Iris pigment epithelial cell (primary cell): ENCODE measurements around the gene TNFSF11.
"Not testable (repeated sequence)": the region's sequence is repeated elsewhere in the genome, so short reads cannot be mapped to it uniquely, and the experiment has no call there.

Source experiments
- DNase-seq: peaks from one replicate; pipeline ENCODE4 v3.0.0-alpha.2; 2011; ENCODE audit warnings: low read depth

Gene TNFSF11, protein sequence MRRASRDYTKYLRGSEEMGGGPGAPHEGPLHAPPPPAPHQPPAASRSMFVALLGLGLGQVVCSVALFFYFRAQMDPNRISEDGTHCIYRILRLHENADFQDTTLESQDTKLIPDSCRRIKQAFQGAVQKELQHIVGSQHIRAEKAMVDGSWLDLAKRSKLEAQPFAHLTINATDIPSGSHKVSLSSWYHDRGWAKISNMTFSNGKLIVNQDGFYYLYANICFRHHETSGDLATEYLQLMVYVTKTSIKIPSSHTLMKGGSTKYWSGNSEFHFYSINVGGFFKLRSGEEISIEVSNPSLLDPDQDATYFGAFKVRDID

DNA sequence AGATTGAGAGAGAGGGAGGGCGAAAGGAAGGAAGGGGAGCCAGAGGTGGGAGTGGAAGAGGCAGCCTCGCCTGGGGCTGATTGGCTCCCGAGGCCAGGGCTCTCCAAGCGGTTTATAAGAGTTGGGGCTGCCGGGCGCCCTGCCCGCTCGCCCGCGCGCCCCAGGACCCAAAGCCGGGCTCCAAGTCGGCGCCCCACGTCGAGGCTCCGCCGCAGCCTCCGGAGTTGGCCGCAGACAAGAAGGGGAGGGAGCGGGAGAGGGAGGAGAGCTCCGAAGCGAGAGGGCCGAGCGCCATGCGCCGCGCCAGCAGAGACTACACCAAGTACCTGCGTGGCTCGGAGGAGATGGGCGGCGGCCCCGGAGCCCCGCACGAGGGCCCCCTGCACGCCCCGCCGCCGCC is at the start of gene TNFSF11:
Gene TNFSF11 (plus strand): TSS at position 142 of the 400 bp plus-strand sequence. CDS start 152 bp downstream, at position 294.
- peak; percentile 29 for DNase-seq

DNA sequence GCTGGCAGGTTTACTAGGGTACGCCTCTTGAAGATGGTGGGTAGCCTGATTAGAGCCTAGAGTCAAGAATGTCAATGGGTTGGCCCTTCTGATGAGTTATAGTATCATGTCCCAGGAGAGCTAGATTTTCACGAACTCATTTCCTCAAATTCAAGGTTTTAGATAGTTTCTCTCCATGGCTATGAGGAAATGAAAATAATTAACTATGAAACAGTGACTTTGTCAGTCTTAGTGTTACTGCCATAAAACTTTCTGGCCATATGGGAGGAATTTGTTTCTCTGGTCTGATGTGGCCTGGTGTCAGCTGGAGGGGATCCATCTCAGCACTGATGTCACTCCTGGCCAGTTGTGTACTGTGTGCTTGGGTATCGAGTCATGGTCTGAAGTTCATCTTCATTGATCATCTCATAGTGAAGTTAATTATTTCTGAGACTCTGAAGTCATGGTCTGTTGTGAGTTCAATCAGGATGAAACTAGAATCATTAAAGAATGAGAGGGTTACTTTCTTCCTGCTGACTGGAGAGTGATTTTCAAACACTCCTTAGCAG is 49.4 kb upstream of the TNFSF11 start:
- DNase-seq: peak; percentile 10

DNA sequence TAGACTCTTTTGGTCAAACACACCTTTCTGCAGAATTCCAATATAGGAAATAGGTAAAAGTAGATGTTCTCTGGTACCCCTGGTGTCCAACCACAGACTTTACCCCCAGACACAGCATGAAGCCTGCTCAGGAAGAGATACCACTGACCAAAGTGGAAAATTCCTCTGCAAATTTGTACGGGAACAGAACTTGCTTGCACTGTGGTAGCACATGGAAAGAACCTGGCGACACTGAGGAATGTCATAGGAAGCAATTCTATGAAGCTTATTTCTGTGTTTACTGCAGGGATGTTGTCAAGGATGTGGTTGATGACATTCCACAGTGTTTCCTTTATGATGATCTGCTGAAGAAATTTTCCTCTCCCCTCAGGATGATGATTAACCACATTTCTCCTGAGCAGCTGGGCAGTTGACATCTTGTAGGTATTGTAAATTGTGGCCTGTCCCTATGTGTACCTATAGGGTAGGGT is 48.9 kb upstream of the TNFSF11 start:
- peak; percentile 87 for DNase-seq

DNA sequence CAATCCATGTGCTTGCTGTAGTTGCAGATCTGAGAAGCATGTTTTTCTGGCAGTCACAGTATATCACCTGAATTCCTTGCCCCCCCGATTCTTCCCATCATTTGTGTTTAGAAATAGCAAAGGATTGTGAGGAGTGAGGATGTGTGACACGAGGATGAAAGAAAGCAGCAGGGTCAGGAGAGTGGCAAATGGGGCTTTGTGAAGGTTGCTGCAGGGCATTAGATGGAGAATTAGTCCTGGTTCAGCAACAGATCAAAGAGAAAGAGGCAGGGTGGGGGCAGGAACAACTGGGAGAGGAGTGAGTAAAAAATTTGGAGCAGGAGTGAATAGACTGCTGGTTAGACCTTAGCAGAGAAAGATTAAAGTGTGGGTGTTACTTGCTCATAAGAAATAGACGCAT is 47.7 kb upstream of the TNFSF11 start:
- no peak for DNase-seq

DNA sequence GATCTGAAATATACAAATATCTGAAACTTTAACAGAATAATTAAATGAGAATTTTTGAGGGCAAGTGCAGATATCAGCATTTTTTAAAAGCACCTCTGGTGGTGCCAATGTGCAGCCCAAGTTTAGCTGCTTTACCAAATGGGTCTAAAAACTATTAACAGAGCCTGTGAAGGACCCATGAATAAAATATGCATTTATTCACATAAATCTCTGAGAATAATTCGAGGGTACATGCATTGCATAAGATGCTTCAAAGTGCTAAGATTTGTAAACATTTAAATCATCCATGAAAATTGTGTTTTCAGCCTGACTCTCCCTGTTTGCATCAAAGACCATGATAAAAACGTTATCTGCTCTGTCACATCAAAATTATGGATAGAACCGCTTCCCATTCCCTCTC is 47.1 kb upstream of the TNFSF11 start:
- DNase-seq: no peak

DNA sequence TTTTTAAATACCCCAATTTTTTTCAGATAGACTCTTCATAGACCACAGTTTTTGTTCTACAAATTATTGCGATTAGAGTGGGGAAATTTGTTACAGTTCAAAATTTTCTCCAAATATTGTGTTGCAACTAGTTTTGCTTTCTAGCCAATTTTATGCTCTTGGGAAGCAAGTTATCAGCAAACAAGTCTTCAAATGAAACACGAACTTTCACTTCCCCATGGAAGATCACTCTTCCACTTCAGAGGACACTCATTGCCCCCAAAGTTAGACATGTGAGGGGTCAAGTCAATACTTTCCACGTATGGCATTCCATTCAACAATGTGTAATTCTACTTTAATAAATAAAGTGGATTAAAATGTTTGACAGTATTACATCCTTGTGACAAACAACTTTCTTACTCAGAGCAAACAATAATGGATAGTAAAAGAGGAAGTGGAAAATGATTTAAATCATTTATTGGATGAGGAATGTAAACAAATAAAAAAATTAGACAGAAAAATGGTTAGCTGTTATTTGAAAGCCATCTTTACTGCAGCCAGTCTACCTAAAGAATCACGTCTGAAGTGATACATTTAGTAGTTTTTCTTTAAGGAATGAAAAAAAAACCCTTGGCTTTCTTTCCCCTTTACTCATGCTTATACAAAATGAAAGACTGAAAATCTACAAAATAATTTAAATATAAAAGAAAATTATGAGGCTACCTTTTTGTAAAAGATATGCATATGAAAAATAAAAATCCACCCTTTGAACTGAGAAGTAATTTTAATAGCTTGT is 41.2 kb upstream of the TNFSF11 start:
- no peak for DNase-seq

DNA sequence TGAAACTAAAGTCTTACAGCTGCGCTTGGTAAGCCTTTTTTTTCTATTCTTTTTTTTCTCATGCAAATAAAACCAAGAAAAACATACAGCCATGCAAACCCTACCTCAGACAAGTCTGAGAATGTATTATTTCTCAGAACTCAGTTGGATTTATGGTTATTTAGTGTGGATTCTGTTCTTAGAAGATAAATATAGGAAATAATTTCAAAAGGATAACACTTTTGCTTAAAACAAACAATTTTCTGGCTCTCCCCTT is 40.7 kb upstream of the TNFSF11 start:
- DNase-seq: no peak

DNA sequence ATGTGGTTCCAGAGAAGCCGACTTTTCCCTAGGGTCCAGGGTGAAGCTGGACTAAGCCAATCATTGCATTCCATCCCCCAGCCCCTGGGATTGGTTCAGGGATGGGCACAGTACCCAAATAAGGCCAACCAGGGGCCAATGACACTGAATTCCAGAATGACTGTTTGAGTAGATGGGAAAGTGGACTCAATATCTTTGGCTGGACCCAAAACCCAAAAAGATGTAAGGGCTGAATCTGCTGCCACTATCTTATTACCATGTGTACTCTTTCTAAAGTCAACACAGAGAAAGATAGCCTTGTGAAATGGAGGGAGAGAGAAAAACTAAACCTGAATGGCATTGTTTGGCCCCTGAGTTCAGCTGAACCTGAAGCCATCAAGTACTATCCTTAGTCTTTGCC is 39.2 kb upstream of the TNFSF11 start:
- no peak for DNase-seq

DNA sequence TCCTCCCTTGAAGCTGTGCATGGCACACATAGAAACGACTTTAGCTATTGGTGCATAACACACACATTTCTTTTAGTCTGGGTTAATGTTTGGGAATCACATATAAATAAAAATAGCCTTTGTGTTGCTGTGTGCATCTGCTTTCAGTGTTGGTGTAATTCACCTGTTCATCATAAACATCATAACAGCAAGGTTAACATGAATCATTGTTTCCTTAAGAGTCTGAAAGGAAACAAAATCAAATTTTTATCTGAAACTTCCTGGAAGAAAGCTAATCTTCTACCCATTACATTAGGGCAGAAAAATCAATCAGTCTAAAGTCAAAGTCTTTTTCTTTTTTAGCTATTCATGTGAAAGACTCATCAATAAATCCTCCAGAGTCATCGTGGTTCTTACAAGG is 35.0 kb upstream of the TNFSF11 start:
- no peak for DNase-seq

DNA sequence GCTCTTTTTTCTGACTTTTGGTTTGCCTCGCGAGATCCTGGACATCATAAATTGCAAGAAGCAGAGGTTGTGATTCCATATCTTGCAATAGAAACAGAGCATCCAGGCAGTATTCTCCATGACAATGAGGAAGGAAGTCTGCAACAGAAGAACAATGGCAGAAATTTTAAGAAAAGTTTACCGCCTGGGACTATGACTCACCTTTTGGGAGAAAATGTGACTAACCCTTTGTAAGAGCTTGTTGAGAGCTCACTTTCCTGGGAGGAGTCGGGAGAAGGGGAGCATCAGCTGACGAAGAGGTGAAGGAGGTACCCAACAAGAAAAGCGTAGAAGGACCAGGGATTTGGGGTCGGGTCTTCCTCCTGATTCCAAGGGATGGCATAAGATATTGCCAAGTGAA is 34.3 kb upstream of the TNFSF11 start:
- peak; percentile 54 for DNase-seq

DNA sequence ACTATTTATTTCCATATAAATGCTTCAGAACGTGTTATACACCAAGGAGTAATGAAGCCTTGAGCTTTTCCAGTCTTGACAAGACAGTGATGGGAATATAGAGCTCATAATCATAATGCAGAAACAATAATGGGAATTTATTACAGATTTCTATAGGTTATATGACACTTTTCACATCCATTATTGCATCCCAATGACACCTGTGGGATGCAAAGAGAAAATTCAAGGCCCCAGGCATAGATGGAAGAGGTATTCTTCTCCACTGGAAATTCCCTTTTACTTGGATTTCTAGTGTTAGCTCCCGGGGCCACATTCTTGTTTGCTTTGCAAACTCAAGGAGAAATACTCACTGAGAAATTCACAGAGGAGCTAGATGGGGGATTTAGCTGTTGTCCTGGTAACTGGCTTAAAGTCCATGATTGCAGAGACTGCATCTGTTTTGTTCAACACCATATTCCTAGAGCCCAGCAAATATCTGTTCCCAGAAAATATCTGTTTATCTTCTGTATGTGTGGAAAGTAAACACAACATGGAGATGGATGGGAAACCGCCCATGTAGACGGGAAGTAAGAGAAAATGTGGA is 30.6 kb upstream of the TNFSF11 start:
- no peak for DNase-seq

DNA sequence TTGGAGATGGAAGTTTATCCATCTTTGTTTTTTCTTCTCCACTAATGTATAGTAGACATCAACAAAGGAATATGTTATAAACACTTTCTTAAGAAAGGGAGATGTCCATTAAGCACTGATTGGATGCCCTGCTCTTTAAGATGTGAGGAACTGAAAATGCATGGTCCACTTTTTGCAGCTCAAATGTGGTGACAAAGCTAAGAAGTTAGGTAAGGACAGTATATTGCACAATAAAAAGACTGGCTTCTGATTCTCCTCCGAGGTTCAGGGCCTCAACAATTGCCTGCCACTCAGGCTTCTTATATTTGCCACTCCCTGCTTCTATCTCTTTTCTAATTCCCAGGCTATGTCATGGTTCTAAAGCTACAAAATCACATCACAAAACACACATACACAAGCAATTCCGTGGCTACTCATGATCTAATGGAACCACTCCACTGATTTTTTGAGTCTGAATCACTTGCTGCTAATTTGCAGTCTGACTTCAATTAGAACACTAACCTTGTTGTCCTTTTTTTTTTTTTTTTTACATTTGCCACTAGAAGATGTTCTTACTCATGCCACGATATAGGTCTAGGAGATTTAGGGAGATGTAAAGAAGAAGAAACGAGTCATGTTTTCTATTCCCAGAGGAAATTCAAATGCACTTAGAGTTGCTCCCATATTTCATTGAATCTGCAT is 29.6 kb upstream of the TNFSF11 start:
- DNase-seq: peak; percentile 16

DNA sequence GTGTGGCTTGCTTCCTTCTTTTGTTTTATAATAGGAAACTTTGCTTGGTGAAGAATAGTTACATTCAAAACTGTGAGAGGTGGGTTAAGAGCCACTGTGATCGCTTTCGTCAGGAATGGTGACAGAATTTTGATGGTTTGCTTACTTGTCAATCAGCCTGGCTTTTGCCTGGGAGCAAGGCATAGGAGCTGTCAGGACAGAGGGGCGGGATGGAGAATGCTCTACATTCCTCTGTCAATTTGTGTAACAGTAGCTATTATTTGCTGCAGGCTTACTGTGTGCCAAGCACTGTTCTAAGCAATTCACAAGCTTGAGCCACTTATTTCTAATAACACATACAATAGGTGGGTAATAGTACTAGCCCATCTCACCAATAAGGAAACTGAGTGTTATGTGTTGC is 28.1 kb upstream of the TNFSF11 start:
- no peak for DNase-seq

DNA sequence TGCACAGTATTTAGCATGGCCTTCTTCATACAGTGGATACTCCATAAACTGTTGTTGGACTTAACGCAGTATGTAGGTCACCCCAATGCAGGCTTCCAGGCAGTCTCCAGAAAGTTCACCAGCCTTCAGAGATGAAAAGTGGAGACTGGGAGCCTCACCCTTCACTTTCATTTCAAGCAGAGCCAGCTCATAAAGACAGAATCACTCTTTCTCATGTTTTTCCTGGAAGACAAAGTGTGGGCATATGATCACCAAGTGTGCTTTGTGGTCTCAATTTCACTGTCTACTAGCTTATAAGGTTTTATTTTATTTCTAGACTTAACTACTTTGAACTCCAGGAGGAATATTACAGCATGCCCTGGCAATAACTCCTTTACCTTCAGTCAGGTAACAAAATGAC is 26.3 kb upstream of the TNFSF11 start:
- no peak for DNase-seq

DNA sequence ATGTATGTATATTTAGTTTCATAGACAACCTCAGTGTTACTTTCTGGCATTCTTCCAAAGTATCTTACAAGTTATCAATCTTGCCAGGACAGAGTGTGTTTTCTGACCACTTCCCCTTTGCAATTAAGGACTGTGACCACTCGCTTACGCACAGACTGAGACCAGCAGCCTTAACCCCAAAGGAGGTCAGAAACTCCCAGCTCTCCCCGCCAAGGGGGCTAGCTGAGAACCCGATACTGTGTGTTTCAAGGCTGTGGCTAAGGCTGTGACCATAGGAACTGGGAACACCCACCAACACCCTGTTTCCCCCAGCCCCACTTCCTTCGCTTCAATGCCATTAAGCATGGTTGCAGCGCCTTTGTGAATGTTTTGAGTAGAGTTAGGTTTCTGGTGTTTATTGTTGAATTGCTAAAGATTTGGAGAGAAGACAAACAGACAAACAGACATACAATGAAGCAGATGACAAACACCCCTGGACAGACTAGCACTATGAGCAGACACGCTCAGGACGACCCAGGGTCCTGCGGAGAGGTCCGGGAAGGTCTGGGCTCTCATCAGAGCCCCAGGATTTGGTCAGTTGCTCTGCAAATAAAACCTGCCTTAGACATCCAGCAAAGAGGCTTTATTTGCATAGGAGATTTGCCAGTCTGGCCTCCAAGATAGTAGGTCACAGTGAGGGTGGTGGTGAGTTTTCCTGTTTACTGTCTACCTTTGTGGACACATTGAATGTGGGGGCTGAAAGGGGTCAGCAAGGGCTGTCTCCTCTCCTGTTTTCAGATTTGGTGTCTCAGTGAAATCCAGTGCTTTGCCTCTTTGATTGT is 25.0 kb upstream of the TNFSF11 start:
- peak; percentile 85 for DNase-seq

DNA sequence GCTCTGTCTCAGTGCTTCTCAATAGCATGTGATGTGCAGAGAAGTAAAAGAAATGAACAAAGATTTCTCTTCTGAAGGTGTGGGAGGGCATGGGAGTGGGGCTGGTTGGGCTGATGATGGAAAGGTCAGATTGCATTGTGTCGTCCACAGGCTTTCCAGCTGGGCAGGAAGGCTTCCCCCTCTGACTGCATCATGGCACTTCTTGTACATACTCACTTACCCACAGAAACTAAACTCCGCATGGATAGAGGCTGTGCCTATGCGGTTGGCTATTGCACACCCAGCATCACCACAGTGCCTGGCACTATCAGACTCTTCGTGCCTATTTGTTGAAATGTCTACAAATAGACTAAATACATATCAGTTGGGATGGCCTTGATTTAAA is 24.4 kb upstream of the TNFSF11 start:
- peak; percentile 22 for DNase-seq

DNA sequence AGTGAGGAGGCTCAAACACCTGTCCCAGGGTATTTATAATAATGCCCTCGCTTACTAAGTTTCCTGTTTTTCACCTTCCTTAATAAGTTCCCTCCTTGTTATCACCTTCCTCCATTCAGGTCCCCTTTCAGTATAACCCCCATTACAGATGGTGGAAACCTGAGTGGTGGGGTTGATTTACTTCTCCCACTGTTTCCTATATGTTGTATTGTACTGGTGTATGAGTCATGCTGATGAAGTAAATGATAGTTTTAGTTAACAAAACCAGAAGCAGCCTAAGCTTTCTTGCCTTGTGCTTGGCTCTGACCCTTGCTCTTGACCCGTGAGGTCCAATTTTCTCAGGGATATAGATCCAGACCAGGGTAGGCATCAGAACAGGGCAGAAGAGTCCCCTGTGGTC is 22.3 kb upstream of the TNFSF11 start:
- no peak for DNase-seq

DNA sequence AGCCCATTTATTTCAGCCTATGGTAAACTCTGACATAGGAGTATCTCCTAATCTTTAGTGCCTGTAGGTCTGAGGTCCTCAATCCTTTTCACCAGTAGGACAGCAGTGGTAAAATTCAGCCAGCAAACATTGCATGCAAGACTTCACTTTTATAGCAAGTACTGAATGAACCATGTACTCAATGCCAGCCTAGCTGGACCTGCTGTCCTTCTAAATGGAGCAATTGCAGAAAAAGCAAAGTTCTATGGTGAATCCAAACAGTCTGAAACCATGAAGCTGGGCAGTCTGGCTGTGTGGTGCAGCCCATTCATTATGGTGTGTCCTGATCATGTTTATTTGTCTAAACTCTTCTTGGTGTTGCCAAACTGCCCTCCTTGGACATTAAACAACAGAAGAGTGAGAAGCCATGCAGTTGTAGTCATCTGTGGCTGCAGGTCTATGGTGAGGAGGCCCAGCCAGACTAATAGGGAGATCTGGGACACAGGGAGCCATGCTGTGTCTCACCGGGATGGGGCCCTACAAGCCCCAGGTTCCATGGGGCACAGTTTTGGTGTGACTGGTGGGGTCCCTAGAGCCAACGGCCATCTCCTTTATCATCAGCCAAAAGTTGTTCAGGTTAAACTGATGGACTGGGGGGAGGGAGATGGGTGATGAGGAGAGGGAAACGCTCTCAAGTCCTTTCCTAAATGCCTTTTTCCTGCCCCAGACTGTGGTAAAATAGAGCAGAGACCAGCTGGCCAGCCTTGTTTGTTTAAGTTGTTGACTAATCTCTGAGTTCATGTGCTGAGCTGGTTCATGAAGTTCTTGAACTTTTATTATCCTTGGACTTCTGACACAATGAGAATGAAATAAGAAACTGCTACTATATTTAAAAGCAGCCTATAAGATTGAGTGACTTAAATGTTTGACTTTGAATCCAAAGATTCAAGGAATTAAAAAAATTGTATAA is 20.6 kb upstream of the TNFSF11 start:
- DNase-seq: peak; percentile 93

DNA sequence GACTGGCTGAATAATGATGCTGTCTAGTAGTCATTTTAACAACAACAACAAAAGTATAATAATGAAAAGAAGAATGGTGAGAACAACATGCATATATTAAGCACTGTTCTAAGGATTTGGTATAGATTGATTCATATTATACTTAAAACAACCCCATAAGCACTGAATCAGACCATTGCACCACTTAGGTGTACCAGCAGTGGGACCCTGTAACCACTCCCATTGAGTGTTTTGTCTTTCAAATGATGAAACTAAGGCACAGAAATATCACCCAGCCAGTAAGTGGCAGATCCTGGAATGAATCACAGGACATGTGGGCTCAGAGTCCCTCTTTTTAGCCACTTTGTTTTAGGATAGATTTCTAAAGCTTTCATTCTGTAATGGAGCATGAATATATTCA is 14.9 kb upstream of the TNFSF11 start:
- no peak for DNase-seq

DNA sequence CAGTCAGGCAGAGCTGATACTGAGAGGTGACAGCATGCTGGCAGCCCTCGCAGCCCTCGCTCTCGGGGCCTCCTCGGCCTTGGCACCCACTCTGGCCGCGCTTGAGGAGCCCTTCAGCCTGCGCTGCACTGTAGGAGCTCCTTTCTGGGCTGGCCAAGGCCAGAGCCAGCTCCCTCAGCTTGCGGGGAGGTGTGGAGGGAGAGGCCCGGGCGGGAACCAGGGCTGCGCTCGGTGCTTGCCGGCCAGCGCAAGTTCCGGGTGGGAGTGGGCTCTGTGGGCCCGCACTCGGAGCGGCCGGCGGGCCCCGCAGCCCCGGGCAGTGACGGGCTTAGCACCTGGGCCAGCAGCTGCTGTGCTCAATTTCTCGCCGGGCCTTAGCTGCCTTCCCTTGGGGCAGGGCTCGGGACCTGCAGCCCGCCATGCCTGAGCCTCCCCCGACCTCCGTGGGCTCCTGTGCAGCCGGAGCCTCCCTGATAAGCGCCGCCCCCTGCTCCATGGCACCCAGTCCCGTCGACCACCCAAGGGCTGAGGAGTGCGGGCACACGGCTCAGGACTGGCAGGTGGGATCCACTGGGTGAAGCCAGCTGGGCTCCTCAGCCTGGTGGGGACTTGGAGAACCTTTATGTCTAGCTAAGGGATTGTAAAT is 14.3 kb upstream of the TNFSF11 start:
- not testable (repeated sequence) for DNase-seq
